ENCODE data around the gene MICB. TPM values are rescaled to one million over a fixed set of nuclear protein-coding genes. Genes with fewer than 3 reads are reported as not detected.

The MICB gene
- total and polyA plus RNA-seq, 9 of the 15 experiments (the other 6 are each of a cell fraction or from before 2014, with no cell fraction given) = 13.3 to 34.5 (median 19.8) TPM

DNA sequence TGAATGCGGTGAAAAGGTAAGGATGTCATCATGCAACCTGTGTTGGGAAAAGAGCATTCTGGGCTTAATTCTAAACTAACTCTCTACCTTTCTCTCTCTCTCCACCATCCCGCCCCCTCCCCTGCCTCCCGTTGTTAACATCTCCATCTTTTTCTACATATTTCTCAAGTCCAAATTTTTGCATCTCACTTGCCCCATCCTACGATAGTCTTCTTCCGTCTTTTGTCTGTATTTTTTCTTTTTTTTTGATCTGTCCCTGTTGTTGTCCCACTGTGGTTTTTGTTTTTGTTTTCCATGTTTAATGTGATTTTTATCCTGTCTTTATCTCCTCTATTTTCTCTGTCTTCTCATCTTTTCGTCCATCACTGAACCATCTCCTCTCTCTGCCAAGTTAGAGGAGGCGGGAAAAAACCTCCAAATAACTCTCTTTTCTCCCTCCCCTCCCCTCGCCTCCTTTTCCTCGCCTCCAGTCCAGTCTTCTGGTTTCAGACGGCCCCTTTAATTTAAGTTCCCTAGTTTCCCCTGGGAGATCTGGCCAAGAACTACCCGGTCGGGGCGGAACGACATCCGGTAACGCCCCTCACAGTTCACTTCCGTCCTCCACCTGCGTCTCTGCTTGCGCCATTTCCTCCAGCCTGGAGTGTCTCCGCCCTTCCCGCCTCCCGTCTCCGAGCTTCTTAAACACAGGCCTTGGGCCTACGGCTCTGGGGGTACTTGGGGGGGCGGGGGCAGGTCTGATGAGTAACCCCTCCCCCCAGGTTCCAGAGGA lies 49.2 kb downstream of the MICB start, which contains the start of gene NFKBIL1 (continued):
- TF ChIP-seq POLR2G (IDR thresholded peaks at IDR 0.05; ENCODE audit: low read depth, low read length) (peak; percentile 72), KDM2B (CRISPR knock-in tag; IDR thresholded peaks at IDR 0.05) (no peak), PPARD (CRISPR knock-in tag; IDR thresholded peaks at IDR 0.05) (no peak), ZNF140 (CRISPR knock-in tag; IDR thresholded peaks at IDR 0.05) (no peak), JUND (IDR thresholded peaks at IDR 0.05; ENCODE audit: borderline replicate concordance, low read depth, low read length) (peak; percentile 82), JUND (tag; IDR thresholded peaks at IDR 0.05; ENCODE audit: borderline replicate concordance, low read depth, low read length) (no peak; the same call in 2 of the 3 replicates), TAF15 (IDR thresholded peaks at IDR 0.05; ENCODE audit: low read depth, low read length) (no peak), SAFB2 (IDR thresholded peaks at IDR 0.05; ENCODE audit: borderline replicate concordance, low read depth, low read length, severe bottlenecking) (no peak), DIDO1 (tag; IDR thresholded peaks at IDR 0.05; ENCODE audit: low read depth) (peak; percentile 92), ZNF75A (CRISPR knock-in tag; IDR thresholded peaks at IDR 0.05) (no peak), XRCC4 (IDR thresholded peaks at IDR 0.05; ENCODE audit: extremely low read depth, insufficient read depth, insufficient read length) (no peak), SETDB1 (IDR thresholded peaks at IDR 0.05; ENCODE audit: low read length) (no peak), SMARCA5 (IDR thresholded peaks at IDR 0.05) (peak; percentile 88), GTF2B (IDR thresholded peaks at IDR 0.05; ENCODE audit: extremely low read depth, insufficient read length) (no peak), POLR2H (tag; IDR thresholded peaks at IDR 0.05; ENCODE audit: low read depth) (no peak), CBX2 (IDR thresholded peaks at IDR 0.05; ENCODE audit: insufficient read depth, low read length, poor library complexity, severe bottlenecking) (no peak), ZNF668 (CRISPR knock-in tag; IDR thresholded peaks at IDR 0.05) (no peak), ZC3H4 (CRISPR knock-in tag; IDR thresholded peaks at IDR 0.05; ENCODE audit: borderline replicate concordance) (no peak), MXI1 (IDR thresholded peaks at IDR 0.05; ENCODE audit: low read depth, low read length) (peak; percentile 57; the same call in 1 of the 2 replicates), TAL1 (IDR thresholded peaks at IDR 0.05) (no peak; the same call in 1 of the 2 replicates), KDM5B (IDR thresholded peaks at IDR 0.05; ENCODE audit: insufficient replicate concordance, low read depth, low read length) (peak; percentile 21), CHD2 (IDR thresholded peaks at IDR 0.05; ENCODE audit: low read depth, low read length) (no peak), RUNX1 (IDR thresholded peaks at IDR 0.05; ENCODE audit: low read depth) (no peak), SOX6 (IDR thresholded peaks at IDR 0.05) (peak; percentile 51; the same call in 1 of the 2 replicates), ETV1 (tag; conservative IDR thresholded peaks at IDR 0.05; ENCODE audit: low read depth) (peak; percentile 90), SRSF1 (IDR thresholded peaks at IDR 0.05; ENCODE audit: low read depth, low read length) (no peak), CCNT2 (IDR thresholded peaks at IDR 0.05; ENCODE audit: borderline replicate concordance, extremely low read depth, insufficient read length, low read depth, low read length) (no peak), ZNF561 (CRISPR knock-in tag; conservative IDR thresholded peaks at IDR 0.05) (no peak)
- TF ChIP-seq, protein P1, sequence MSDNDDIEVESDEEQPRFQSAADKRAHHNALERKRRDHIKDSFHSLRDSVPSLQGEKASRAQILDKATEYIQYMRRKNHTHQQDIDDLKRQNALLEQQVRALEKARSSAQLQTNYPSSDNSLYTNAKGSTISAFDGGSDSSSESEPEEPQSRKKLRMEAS (CRISPR knock-in tag; IDR thresholded peaks at IDR 0.05) = no peak
- TF ChIP-seq, protein P2, sequence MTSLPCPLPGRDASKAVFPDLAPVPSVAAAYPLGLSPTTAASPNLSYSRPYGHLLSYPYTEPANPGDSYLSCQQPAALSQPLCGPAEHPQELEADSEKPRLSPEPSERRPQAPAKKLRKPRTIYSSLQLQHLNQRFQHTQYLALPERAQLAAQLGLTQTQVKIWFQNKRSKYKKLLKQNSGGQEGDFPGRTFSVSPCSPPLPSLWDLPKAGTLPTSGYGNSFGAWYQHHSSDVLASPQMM (CRISPR knock-in tag; IDR thresholded peaks at IDR 0.05) = no peak

Measured in K562 (cell line).